ENCODE measurements around the gene CCDC171. TPM values are rescaled to one million over a fixed set of nuclear protein-coding genes. Genes with fewer than 3 reads are reported as not detected.

The CCDC171 gene
- total and polyA plus RNA-seq, 10 of the 15 experiments (the other 5 are each of a cell fraction or from before 2014, with no cell fraction given), result 1.00 to 7.2 (median 2.8) TPM

- ChIA-PET RAD21 (ENCODE audit: unreplicated experiment) (interaction anchor here (0.6 kb wide), 1 partner anchor 690 kb away, joined by 3 read pairs; no protein-coding TSS in a partner anchor), POLR2A (no interaction called here), CTCF (interaction anchor here (1.6 to 1.7 kb wide), 2 partner anchors 9 to 29 kb away, joined by 5 read pairs; no protein-coding TSS in a partner anchor), SMC1A (ENCODE audit: uncharacterized antibody, unreplicated experiment) (no interaction called here)
- Histone ChIP-seq H2AFZ (ENCODE audit: control insufficient read depth, low read depth, low read length) (no peak overlapping the region), H3K36me3 (ENCODE audit: control insufficient read depth in 2 of 2, insufficient read depth in 2 of 2, low read length in 1 of 2) (no peaks in the 10 kb centered on the region), H3K4me2 (ENCODE audit: control insufficient read depth, insufficient read depth) (no peak overlapping the region), H4K20me1 (ENCODE audit: control insufficient read depth, insufficient read depth) (no peaks in the 10 kb centered on the region), H3K27me3 (replicated peaks in 1 of 2; ENCODE audit: control insufficient read depth in 2 of 2, insufficient read depth in 2 of 2, low read length in 1 of 2) (no peaks in the 10 kb centered on the region), H3K9ac (ENCODE audit: control insufficient read depth, insufficient read depth, low read length) (no peak overlapping the region), H3K27ac (ENCODE audit: control insufficient read depth, insufficient read depth) (no peak overlapping the region), H3K4me1 (ENCODE audit: control insufficient read depth, insufficient read depth, low read length) (no peaks in the 10 kb centered on the region), H3K79me2 (ENCODE audit: control insufficient read depth, insufficient read depth, low read length) (no peaks in the 10 kb centered on the region), H3K9me3 (replicated peaks; ENCODE audit: control insufficient read depth, insufficient read depth, low read length) (no peaks in the 10 kb centered on the region), H3K4me3 (no peak overlapping the region)
- ATAC-seq (no peak), DNase-seq (ENCODE audit: low read depth, low spot score) (no peak), FAIRE-seq (no peak)
- WGBS (ENCODE audit: insufficient coverage, insufficient replicate concordance, low lambda C conversion rate, missing lambda C conversion rate), result 91% methylated on average over 2 of the region's 2 CpGs
- intact Hi-C loops (cut with micrococcal nuclease; ENCODE audit: unreplicated experiment), result no loop called here
- TF ChIP-seq, protein P1, sequence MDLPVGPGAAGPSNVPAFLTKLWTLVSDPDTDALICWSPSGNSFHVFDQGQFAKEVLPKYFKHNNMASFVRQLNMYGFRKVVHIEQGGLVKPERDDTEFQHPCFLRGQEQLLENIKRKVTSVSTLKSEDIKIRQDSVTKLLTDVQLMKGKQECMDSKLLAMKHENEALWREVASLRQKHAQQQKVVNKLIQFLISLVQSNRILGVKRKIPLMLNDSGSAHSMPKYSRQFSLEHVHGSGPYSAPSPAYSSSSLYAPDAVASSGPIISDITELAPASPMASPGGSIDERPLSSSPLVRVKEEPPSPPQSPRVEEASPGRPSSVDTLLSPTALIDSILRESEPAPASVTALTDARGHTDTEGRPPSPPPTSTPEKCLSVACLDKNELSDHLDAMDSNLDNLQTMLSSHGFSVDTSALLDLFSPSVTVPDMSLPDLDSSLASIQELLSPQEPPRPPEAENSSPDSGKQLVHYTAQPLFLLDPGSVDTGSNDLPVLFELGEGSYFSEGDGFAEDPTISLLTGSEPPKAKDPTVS (IDR thresholded peaks at IDR 0.05; ENCODE audit: low read depth, low read length), result no peak
- TF ChIP-seq, protein P2, sequence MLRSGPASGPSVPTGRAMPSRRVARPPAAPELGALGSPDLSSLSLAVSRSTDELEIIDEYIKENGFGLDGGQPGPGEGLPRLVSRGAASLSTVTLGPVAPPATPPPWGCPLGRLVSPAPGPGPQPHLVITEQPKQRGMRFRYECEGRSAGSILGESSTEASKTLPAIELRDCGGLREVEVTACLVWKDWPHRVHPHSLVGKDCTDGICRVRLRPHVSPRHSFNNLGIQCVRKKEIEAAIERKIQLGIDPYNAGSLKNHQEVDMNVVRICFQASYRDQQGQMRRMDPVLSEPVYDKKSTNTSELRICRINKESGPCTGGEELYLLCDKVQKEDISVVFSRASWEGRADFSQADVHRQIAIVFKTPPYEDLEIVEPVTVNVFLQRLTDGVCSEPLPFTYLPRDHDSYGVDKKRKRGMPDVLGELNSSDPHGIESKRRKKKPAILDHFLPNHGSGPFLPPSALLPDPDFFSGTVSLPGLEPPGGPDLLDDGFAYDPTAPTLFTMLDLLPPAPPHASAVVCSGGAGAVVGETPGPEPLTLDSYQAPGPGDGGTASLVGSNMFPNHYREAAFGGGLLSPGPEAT (IDR thresholded peaks at IDR 0.05; ENCODE audit: low read depth), result no peak
- TF ChIP-seq CBX5 (IDR thresholded peaks at IDR 0.05; ENCODE audit: low read depth), result no peak
- TF ChIP-seq EZH2 (IDR thresholded peaks at IDR 0.05; ENCODE audit: borderline replicate concordance, control insufficient read depth, low read depth, low read length), result no peak
- TF ChIP-seq NR2C2 (IDR thresholded peaks at IDR 0.05; ENCODE audit: borderline replicate concordance, control insufficient read depth, insufficient read length, low read depth), result no peak
- TF ChIP-seq TCF12 (IDR thresholded peaks at IDR 0.05; ENCODE audit: low read depth, low read length), result no peak
- TF ChIP-seq BCL11A (IDR thresholded peaks at IDR 0.05; ENCODE audit: low read depth, low read length), result no peak
- TF ChIP-seq, protein P3, sequence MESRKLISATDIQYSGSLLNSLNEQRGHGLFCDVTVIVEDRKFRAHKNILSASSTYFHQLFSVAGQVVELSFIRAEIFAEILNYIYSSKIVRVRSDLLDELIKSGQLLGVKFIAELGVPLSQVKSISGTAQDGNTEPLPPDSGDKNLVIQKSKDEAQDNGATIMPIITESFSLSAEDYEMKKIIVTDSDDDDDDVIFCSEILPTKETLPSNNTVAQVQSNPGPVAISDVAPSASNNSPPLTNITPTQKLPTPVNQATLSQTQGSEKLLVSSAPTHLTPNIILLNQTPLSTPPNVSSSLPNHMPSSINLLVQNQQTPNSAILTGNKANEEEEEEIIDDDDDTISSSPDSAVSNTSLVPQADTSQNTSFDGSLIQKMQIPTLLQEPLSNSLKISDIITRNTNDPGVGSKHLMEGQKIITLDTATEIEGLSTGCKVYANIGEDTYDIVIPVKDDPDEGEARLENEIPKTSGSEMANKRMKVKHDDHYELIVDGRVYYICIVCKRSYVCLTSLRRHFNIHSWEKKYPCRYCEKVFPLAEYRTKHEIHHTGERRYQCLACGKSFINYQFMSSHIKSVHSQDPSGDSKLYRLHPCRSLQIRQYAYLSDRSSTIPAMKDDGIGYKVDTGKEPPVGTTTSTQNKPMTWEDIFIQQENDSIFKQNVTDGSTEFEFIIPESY (IDR thresholded peaks at IDR 0.05), result no peak
- no peak for TF ChIP-seq PML (IDR thresholded peaks at IDR 0.05; ENCODE audit: low read length)
- TF ChIP-seq IRF5 (IDR thresholded peaks at IDR 0.05; ENCODE audit: borderline replicate concordance), result no peak
- no peak for TF ChIP-seq SMAD1 (IDR thresholded peaks at IDR 0.05; ENCODE audit: low read depth, partially characterized antibody)
- no peak for TF ChIP-seq POU2F2 (IDR thresholded peaks at IDR 0.05; ENCODE audit: borderline replicate concordance, low read depth, low read length)
- no TSS peak for BruUV-seq (replicated peaks)
- in situ Hi-C loops (cut with MboI), result no loop called here
Measured at GRCh38 chr9:15843931-15844330, 291.1 kb downstream of the CCDC171 start.

All from GM12878 (cell line).